CD4-positive, alpha-beta T cell treated with Interleukin-6 for 4 hours (primary cell): ENCODE results near the gene SCGN.

Experiments used
- DNase-seq: peaks from one replicate; pipeline ENCODE4 v3.0.0-alpha.2; 2020; ENCODE audit warnings: mixed read lengths

SCGN gene

GRCh38 chr6:25691894-25692293 is 39.9 kb downstream of the SCGN start:
- no peak for DNase-seq

- DNase-seq = no peak
These were observed 40.5 kb downstream of the SCGN start for GRCh38 chr6:25692472-25692871.

- DNase-seq = no peak
These were observed 42.4 kb downstream of the SCGN start for GRCh38 chr6:25694366-25694765.

- DNase-seq = no peak
These were observed 43.7 kb downstream of the SCGN start for GRCh38 chr6:25695671-25696070.

- no peak for DNase-seq
These were observed 45.7 kb downstream of the SCGN start for GRCh38 chr6:25697537-25698340.

- no peak for DNase-seq
These were observed 46.6 kb downstream of the SCGN start for GRCh38 chr6:25698631-25699030.

- no peak for DNase-seq
These were observed 47.6 kb downstream of the SCGN start for GRCh38 chr6:25699649-25700048.

GRCh38 chr6:25700761-25701160 is 48.7 kb downstream of the SCGN start:
- no peak for DNase-seq

GRCh38 chr6:25701807-25702206 is 49.8 kb downstream of the SCGN start:
- no peak for DNase-seq

- no peak for DNase-seq
These were observed 51.0 kb downstream of the SCGN start for GRCh38 chr6:25703005-25703404.

- no peak for DNase-seq
These were observed 52.0 kb downstream of the SCGN start for GRCh38 chr6:25704001-25704400.

GRCh38 chr6:25706314-25707014 is 54.4 kb downstream of the SCGN start:
- no peak for DNase-seq

GRCh38 chr6:25709761-25710160 is 57.7 kb downstream of the SCGN start:
- no peak for DNase-seq

GRCh38 chr6:25710287-25710686 is 58.3 kb downstream of the SCGN start:
- no peak for DNase-seq

- no peak for DNase-seq
These were observed 61.8 kb downstream of the SCGN start for GRCh38 chr6:25713824-25714223.

- DNase-seq = no peak
These were observed 62.8 kb downstream of the SCGN start for GRCh38 chr6:25714765-25715164.

- DNase-seq = no peak
These were observed 63.8 kb downstream of the SCGN start for GRCh38 chr6:25715794-25716193.

GRCh38 chr6:25717866-25718740 is 66.1 kb downstream of the SCGN start:
- no peak for DNase-seq

- DNase-seq = no peak
These were observed 74.3 kb downstream of the SCGN start for GRCh38 chr6:25726122-25726911.

- DNase-seq = no peak
These were observed 75.0 kb downstream of the SCGN start for GRCh38 chr6:25727028-25727427.

- no peak for DNase-seq
These were observed 78.9 kb downstream of the SCGN start for GRCh38 chr6:25730907-25731306.

- no peak for DNase-seq
These were observed 79.7 kb downstream of the SCGN start for GRCh38 chr6:25731721-25732120.
